ENCODE measurements around the gene ROR2. TPM values are rescaled to one million over a fixed set of nuclear protein-coding genes. Genes with fewer than 3 reads are reported as not detected.

Gene ROR2
- total and polyA plus RNA-seq, 10 donors, result 0.65 to 15.6 (median 6.0) TPM

Small RNA genes within 50 kb of the gene (microRNA-seq; reads per million reads assigned to microRNA genes)
- 0 reads per million in 3 donors for gene MIR3910-1
- 0 reads per million in 3 donors for gene MIR3910-2

Small RNA genes within 50 kb of the gene (small RNA-seq; reads per million reads assigned to genes)
- gene MIR3910-1, result 0 reads per million in 4 donors

Other genes starting within 250 kb of the ROR2 start
- gene SPTLC1, start 165.2 kb upstream of the ROR2 start, total RNA-seq, result 10 to 100 TPM; 46.9 to 75.1 (median 62.0) TPM
- 10 to 100 TPM; 15.9 to 21.0 (median 16.6) TPM for gene SPTLC1, start 165.2 kb upstream of the ROR2 start, polyA plus RNA-seq